Measurements from ENCODE around the gene MTERF2.

Gene MTERF2

GRCh38 chr12:107025671-107026070 lies 38.7 kb upstream of the MTERF2 start:
- POLR2A ChIA-PET, result no interaction called here
- no peaks in the 10 kb centered on the region for H3K36me3 ChIP-seq (ENCODE audit: control insufficient read depth in 2 of 2, insufficient read depth in 1 of 2, low read length in 2 of 2)
- H3K27ac ChIP-seq (ENCODE audit: extremely low read depth, low read depth, low read length), result no peak overlapping the region
- TF ChIP-seq, protein P1, sequence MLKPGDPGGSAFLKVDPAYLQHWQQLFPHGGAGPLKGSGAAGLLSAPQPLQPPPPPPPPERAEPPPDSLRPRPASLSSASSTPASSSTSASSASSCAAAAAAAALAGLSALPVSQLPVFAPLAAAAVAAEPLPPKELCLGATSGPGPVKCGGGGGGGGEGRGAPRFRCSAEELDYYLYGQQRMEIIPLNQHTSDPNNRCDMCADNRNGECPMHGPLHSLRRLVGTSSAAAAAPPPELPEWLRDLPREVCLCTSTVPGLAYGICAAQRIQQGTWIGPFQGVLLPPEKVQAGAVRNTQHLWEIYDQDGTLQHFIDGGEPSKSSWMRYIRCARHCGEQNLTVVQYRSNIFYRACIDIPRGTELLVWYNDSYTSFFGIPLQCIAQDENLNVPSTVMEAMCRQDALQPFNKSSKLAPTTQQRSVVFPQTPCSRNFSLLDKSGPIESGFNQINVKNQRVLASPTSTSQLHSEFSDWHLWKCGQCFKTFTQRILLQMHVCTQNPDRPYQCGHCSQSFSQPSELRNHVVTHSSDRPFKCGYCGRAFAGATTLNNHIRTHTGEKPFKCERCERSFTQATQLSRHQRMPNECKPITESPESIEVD (tag by site-specific recombination; IDR thresholded peaks at IDR 0.05), result no peak
- TF ChIP-seq ZNF692 (tag by site-specific recombination; IDR thresholded peaks at IDR 0.05) (no peak), ZNF214 (tag by site-specific recombination; IDR thresholded peaks at IDR 0.05; ENCODE audit: borderline replicate concordance) (no peak)
- H3K4me1 ChIP-seq (ENCODE audit: control insufficient read depth, insufficient read depth, low read length), result peaks cover 12% of the 10 kb centered on the region
- H3K4me3 ChIP-seq (ENCODE audit: low read depth, low read length), result no peak overlapping the region
- CTCF ChIA-PET, result interaction anchor here (1.4 kb wide), 1 partner anchor 12 kb away, joined by 3 read pairs; no protein-coding TSS in a partner anchor
- no peaks in the 10 kb centered on the region for H3K9me3 ChIP-seq (ENCODE audit: control insufficient read depth, insufficient read depth, low read depth, low read length)

- ChIA-PET POLR2A (no interaction called here), CTCF (no interaction called here)
- Histone ChIP-seq H3K4me3 (ENCODE audit: low read depth, low read length) (no peak overlapping the region), H3K27ac (ENCODE audit: extremely low read depth, low read depth, low read length) (no peak overlapping the region), H3K9me3 (ENCODE audit: control insufficient read depth, insufficient read depth, low read depth, low read length) (no peaks in the 10 kb centered on the region), H3K4me1 (ENCODE audit: control insufficient read depth, insufficient read depth, low read length) (no peaks in the 10 kb centered on the region), H3K36me3 (ENCODE audit: control insufficient read depth in 2 of 2, insufficient read depth in 1 of 2, low read length in 2 of 2) (peaks cover 0 to 2% of the 10 kb centered on the region in 2 experiments; a peak in 1 of 3 replicates)
- TF ChIP-seq, protein P2, sequence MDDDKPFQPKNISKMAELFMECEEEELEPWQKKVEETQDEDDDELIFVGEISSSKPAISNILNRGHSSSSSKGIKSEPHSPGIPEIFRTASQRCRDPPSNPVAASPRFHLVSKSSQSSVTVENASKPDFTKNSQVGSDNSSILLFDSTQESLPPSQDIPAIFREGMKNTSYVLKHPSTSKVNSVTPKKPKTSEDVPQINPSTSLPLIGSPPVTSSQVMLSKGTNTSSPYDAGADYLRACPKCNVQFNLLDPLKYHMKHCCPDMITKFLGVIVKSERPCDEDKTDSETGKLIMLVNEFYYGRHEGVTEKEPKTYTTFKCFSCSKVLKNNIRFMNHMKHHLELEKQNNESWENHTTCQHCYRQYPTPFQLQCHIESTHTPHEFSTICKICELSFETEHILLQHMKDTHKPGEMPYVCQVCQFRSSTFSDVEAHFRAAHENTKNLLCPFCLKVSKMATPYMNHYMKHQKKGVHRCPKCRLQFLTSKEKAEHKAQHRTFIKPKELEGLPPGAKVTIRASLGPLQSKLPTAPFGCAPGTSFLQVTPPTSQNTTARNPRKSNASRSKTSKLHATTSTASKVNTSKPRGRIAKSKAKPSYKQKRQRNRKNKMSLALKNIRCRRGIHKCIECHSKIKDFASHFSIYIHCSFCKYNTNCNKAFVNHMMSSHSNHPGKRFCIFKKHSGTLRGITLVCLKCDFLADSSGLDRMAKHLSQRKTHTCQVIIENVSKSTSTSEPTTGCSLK (tag by site-specific recombination; IDR thresholded peaks at IDR 0.05), result no peak
- TF ChIP-seq SCRT1 (tag by site-specific recombination; IDR thresholded peaks at IDR 0.05; ENCODE audit: borderline replicate concordance), result no peak
- TF ChIP-seq ZNF404 (tag by site-specific recombination; IDR thresholded peaks at IDR 0.05), result no peak
- no peak for TF ChIP-seq KLF8 (tag by site-specific recombination; IDR thresholded peaks at IDR 0.05)
- TF ChIP-seq, protein P3, sequence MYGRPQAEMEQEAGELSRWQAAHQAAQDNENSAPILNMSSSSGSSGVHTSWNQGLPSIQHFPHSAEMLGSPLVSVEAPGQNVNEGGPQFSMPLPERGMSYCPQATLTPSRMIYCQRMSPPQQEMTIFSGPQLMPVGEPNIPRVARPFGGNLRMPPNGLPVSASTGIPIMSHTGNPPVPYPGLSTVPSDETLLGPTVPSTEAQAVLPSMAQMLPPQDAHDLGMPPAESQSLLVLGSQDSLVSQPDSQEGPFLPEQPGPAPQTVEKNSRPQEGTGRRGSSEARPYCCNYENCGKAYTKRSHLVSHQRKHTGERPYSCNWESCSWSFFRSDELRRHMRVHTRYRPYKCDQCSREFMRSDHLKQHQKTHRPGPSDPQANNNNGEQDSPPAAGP (tag by site-specific recombination; IDR thresholded peaks at IDR 0.05), result no peak
- TF ChIP-seq ZNF292 (tag by site-specific recombination; IDR thresholded peaks at IDR 0.05; ENCODE audit: borderline replicate concordance, low read depth), result no peak
- no peak for TF ChIP-seq ZBTB7A (tag by site-specific recombination; IDR thresholded peaks at IDR 0.05; ENCODE audit: low read depth)
- TF ChIP-seq ZBTB1 (tag by site-specific recombination; IDR thresholded peaks at IDR 0.05), result no peak
- TF ChIP-seq MEIS1 (CRISPR knock-in tag; IDR thresholded peaks at IDR 0.05; ENCODE audit: borderline replicate concordance), result no peak
- no peak for TF ChIP-seq ZNF133 (tag by site-specific recombination; IDR thresholded peaks at IDR 0.05)
- no peak for TF ChIP-seq ZNF544 (tag by site-specific recombination; IDR thresholded peaks at IDR 0.05)
- TF ChIP-seq MYNN (tag by site-specific recombination; IDR thresholded peaks at IDR 0.05; ENCODE audit: borderline replicate concordance), result no peak
- TF ChIP-seq ZNF138 (tag by site-specific recombination; IDR thresholded peaks at IDR 0.05; ENCODE audit: borderline replicate concordance), result no peak
- TF ChIP-seq ZNF626 (tag by site-specific recombination; IDR thresholded peaks at IDR 0.05), result no peak
- TF ChIP-seq ZNF112 (tag by site-specific recombination; IDR thresholded peaks at IDR 0.05), result no peak
- no peak for TF ChIP-seq ZBTB44 (tag by site-specific recombination; IDR thresholded peaks at IDR 0.05)
- TF ChIP-seq PATZ1 (tag by site-specific recombination; IDR thresholded peaks at IDR 0.05), result no peak
- TF ChIP-seq ZNF394 (tag by site-specific recombination; IDR thresholded peaks at IDR 0.05; ENCODE audit: borderline replicate concordance), result no peak
- no peak for TF ChIP-seq ZNF654 (tag by site-specific recombination; IDR thresholded peaks at IDR 0.05; ENCODE audit: low read depth)
Observed at GRCh38 chr12:107019546-107019945, 32.6 kb upstream of the MTERF2 start.

Data from HEK293 (cell line).